Natural killer cell (primary cell): ENCODE data around the gene ELOVL2. TPM values are rescaled to one million over a fixed set of nuclear protein-coding genes. Genes with fewer than 3 reads are reported as not detected.

Experiments used
- ATAC-seq, 3 donors: fragments of 150-1000 bp in 2 of 3; fragments of 200-7000 bp in 1 of 3; cut with Tn5 transposase; 1 replicate in 1 of 3; 2 replicates in 2 of 3; pipeline ENCODE4 v1.10.0; 2021; ENCODE audit warnings: mild to moderate bottlenecking in 2 of 3, moderate library complexity in 2 of 3
- DNase-seq, 2 donors: peaks; one replicate each; pipeline versions ENCODE4 v3.0.0 to v3.0.0-alpha.2; 2013 to 2021; ENCODE audit warnings: mixed read lengths in 1 of 2
- H3K27ac ChIP-seq: one replicate; pipeline ENCODE4 v1.5.1; 2013; ENCODE audit warnings: mild to moderate bottlenecking, low read length
- H3K27me3 ChIP-seq: one replicate; pipeline ENCODE4 v1.6.1; 2013; ENCODE audit warnings: low read length; ENCODE audit not compliant: control insufficient read depth, insufficient read depth
- H3K36me3 ChIP-seq: one replicate; pipeline ENCODE4 v1.6.1; 2013; ENCODE audit warnings: low read length; ENCODE audit not compliant: control insufficient read depth, insufficient read depth
- H3K4me1 ChIP-seq: one replicate; pipeline ENCODE4 v1.6.1; 2013; ENCODE audit warnings: low read length; ENCODE audit not compliant: control insufficient read depth, insufficient read depth
- H3K4me3 ChIP-seq: one replicate; pipeline ENCODE4 v1.5.1; 2013; ENCODE audit warnings: low read length
- H3K9me3 ChIP-seq: one replicate; pipeline ENCODE4 v1.6.1; 2013; ENCODE audit warnings: low read length; ENCODE audit not compliant: control insufficient read depth, insufficient read depth
- H3K27ac Mint-ChIP-seq, 2 donors: one replicate each; pipeline ENCODE4 v1.8.0; 2022; ENCODE audit warnings: mild to moderate bottlenecking in 2 of 2, mixed read lengths in 2 of 2, moderate library complexity in 1 of 2
- H3K27me3 Mint-ChIP-seq, 2 donors: one replicate each; pipeline ENCODE4 v1.8.0; 2022; ENCODE audit warnings: low read depth in 2 of 2, mixed read lengths in 2 of 2
- H3K36me3 Mint-ChIP-seq: one replicate; pipeline ENCODE4 v1.8.0; 2022; ENCODE audit warnings: mixed read lengths
- H3K4me1 Mint-ChIP-seq, 2 donors: one replicate each; pipeline ENCODE4 v1.8.0; 2022; ENCODE audit warnings: mixed read lengths in 2 of 2
- H3K4me3 Mint-ChIP-seq: one replicate; pipeline ENCODE4 v1.8.0; 2022; ENCODE audit warnings: mild to moderate bottlenecking, moderate library complexity, mixed read lengths
- H3K9me3 Mint-ChIP-seq, 2 donors: one replicate each; pipeline ENCODE4 v1.8.0; 2022; ENCODE audit warnings: mixed read lengths in 2 of 2
- CTCF ChIP-seq: fragments of 200-600 bp; IDR thresholded peaks from one replicate; pipeline ENCODE4 v1.8.0; 2022; ENCODE audit warnings: antibody characterized with exemption
- WGBS: methylation state at CpG from one replicate; pipeline ENCODE4 v1.1.7; 2013; ENCODE audit warnings: missing lambda C conversion rate; ENCODE audit not compliant: insufficient coverage; 5-methylcytosine and 5-hydroxymethylcytosine counted together
- intact Hi-C: fragments of 100-400 bp; cut with micrococcal nuclease; formaldehyde crosslinking; loops from one replicate; pipeline ENCODE4 v1.14.2; 2022
- total RNA-seq, 4 donors: library from RNA; stranded (reverse); fragments of 120-200 nt in 1 of 4; gene quantifications; one replicate each; pipeline versions ENCODE4 v1.2.3 to v1.2.4, GENCODE V29; 2013 to 2022

The ELOVL2 gene
- total RNA-seq, 3 donors from 2014 or later (not counting 1 experiment from before 2014, with no cell fraction given): not detected

GRCh38 chr6:10968776-10969175, 75.3 kb downstream of the ELOVL2 start:
- ATAC-seq (no peak), DNase-seq (no peak)
- no peaks in the 10 kb centered on the region for H3K36me3 ChIP-seq
- H3K9me3 ChIP-seq: no peaks in the 10 kb centered on the region
- H3K4me1 ChIP-seq: no peaks in the 10 kb centered on the region
- no peaks in the 10 kb centered on the region for H3K4me1 Mint-ChIP-seq
- no peak overlapping the region for H3K27ac ChIP-seq
- no peak overlapping the region for H3K27ac Mint-ChIP-seq
- 81% methylated on average over 2 of the region's 2 CpGs for WGBS
- H3K9me3 Mint-ChIP-seq: peaks cover 4 to 6% of the 10 kb centered on the region in 2 donors
- no peaks in the 10 kb centered on the region for H3K36me3 Mint-ChIP-seq
- intact Hi-C loops: no loop called here
- no peak overlapping the region for H3K4me3 Mint-ChIP-seq
- no peaks in the 10 kb centered on the region for H3K27me3 ChIP-seq
- H3K27me3 Mint-ChIP-seq: peaks cover 4 to 21% of the 10 kb centered on the region in 2 donors
- H3K4me3 ChIP-seq: no peak overlapping the region
- TF ChIP-seq CTCF: no peak

- H3K9me3 Mint-ChIP-seq: peaks cover 4 to 6% of the 10 kb centered on the region in 2 donors
- TF ChIP-seq CTCF: no peak
- intact Hi-C loops: no loop called here
- no peaks in the 10 kb centered on the region for H3K4me1 ChIP-seq
- H3K27ac Mint-ChIP-seq: no peak overlapping the region
- H3K27me3 ChIP-seq: no peaks in the 10 kb centered on the region
- no peaks in the 10 kb centered on the region for H3K36me3 ChIP-seq
- no peak overlapping the region for H3K27ac ChIP-seq
- peaks cover 4 to 25% of the 10 kb centered on the region in 2 donors for H3K27me3 Mint-ChIP-seq
- ATAC-seq (no peak), DNase-seq (no peak)
- no peaks in the 10 kb centered on the region for H3K4me1 Mint-ChIP-seq
- no peak overlapping the region for H3K4me3 Mint-ChIP-seq
- H3K4me3 ChIP-seq: no peak overlapping the region
- 13% methylated on average over 1 of the region's 1 CpG for WGBS
- no peaks in the 10 kb centered on the region for H3K9me3 ChIP-seq
- H3K36me3 Mint-ChIP-seq: no peaks in the 10 kb centered on the region
These were observed 79.4 kb downstream of the ELOVL2 start for GRCh38 chr6:10964684-10965083.

DNA sequence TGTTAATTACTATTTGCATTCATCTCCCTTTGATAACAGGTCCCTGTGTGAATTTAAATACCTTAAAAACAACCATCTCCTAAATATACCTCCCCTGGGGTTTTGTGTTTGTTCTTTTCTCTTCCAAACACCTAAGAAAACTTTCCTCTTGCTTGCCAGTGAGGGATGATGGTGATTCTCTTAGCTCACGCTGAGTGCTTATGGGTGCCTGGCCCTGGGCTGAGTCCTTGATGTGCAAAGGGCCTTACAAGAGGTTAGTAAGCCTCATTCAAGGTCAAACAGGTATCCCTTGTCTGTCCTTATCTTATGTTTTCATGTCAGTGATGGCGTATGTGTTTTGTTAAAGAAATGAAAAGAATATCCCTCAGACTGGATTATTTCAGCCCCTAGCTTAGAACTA, 81.0 kb downstream of the ELOVL2 start:
- Histone ChIP-seq H3K27ac (no peak overlapping the region), H3K4me1 (no peaks in the 10 kb centered on the region), H3K9me3 (no peaks in the 10 kb centered on the region), H3K36me3 (no peaks in the 10 kb centered on the region), H3K4me3 (no peak overlapping the region), H3K27me3 (no peaks in the 10 kb centered on the region)
- WGBS: 100% methylated on average over 1 of the region's 2 CpGs
- intact Hi-C loops: no loop called here
- no peak overlapping the region for H3K4me3 Mint-ChIP-seq
- peaks cover 4 to 22% of the 10 kb centered on the region in 2 donors for H3K27me3 Mint-ChIP-seq
- H3K27ac Mint-ChIP-seq: no peak overlapping the region
- ATAC-seq (no peak), DNase-seq (no peak)
- no peaks in the 10 kb centered on the region for H3K4me1 Mint-ChIP-seq
- TF ChIP-seq CTCF: no peak
- H3K9me3 Mint-ChIP-seq: peaks cover 4 to 6% of the 10 kb centered on the region in 2 donors
- no peaks in the 10 kb centered on the region for H3K36me3 Mint-ChIP-seq

- Histone ChIP-seq H3K4me3 (no peak overlapping the region), H3K27me3 (no peaks in the 10 kb centered on the region), H3K27ac (no peak overlapping the region), H3K4me1 (no peaks in the 10 kb centered on the region), H3K9me3 (no peaks in the 10 kb centered on the region), H3K36me3 (no peaks in the 10 kb centered on the region)
- H3K4me3 Mint-ChIP-seq: no peak overlapping the region
- DNase-seq (no peak), ATAC-seq (no peak)
- H3K27me3 Mint-ChIP-seq: peaks cover 4 to 22% of the 10 kb centered on the region in 2 donors
- WGBS: 77% methylated on average over 1 of the region's 1 CpG
- peaks cover 4 to 6% of the 10 kb centered on the region in 2 donors for H3K9me3 Mint-ChIP-seq
- TF ChIP-seq CTCF: no peak
- H3K27ac Mint-ChIP-seq: no peak overlapping the region
- no peaks in the 10 kb centered on the region for H3K36me3 Mint-ChIP-seq
- no peaks in the 10 kb centered on the region for H3K4me1 Mint-ChIP-seq
- intact Hi-C loops: no loop called here
These were observed 81.4 kb downstream of the ELOVL2 start for GRCh38 chr6:10962673-10963072.
